GM23338 (cell line): Measurements from ENCODE around the gene ASPHD1. TPM values are rescaled to one million over a fixed set of nuclear protein-coding genes. Genes with fewer than 3 reads are reported as not detected.

ENCODE experiments used
- ATAC-seq: fragments of 200-7000 bp; cut with Tn5 transposase; 3 replicates; pipeline ENCODE4 v1.9.1; 2020
- DNase-seq: peaks from one replicate; pipeline ENCODE4 v3.0.0-alpha.2; 2015; ENCODE audit warnings: low spot score
- H2AFZ ChIP-seq: fragments of 200-600 bp; sonication (generic); 2 replicates; pipeline ENCODE4 v1.8.0; 2016; ENCODE audit warnings: antibody characterized with exemption, mild to moderate bottlenecking, moderate library complexity
- H3F3A ChIP-seq: fragments of 200-600 bp; sonication (generic); replicated peaks from 2 replicates; pipeline ENCODE4 v1.8.0; 2017; ENCODE audit warnings: antibody characterized with exemption, mixed run types, low read depth
- H3K27ac ChIP-seq: fragments of 200-600 bp; sonication (generic); 2 replicates; pipeline ENCODE4 v1.6.1; 2016; ENCODE audit warnings: low read depth
- H3K27me3 ChIP-seq: fragments of 200-600 bp; sonication (generic); 2 replicates; pipeline ENCODE4 v1.8.0; 2016; ENCODE audit warnings: mild to moderate bottlenecking, mixed run types, moderate library complexity; ENCODE audit not compliant: insufficient read depth
- H3K36me3 ChIP-seq: fragments of 200-600 bp; sonication (generic); 2 replicates; pipeline ENCODE4 v1.8.0; 2016; ENCODE audit warnings: mild to moderate bottlenecking; ENCODE audit not compliant: insufficient read depth
- H3K4me1 ChIP-seq: fragments of 200-600 bp; sonication (generic); 2 replicates; pipeline ENCODE4 v1.8.0; 2016; ENCODE audit warnings: mild to moderate bottlenecking, moderate library complexity; ENCODE audit not compliant: insufficient read depth
- H3K4me2 ChIP-seq: fragments of 200-600 bp; sonication (generic); 2 replicates; pipeline ENCODE4 v1.7.1; 2017; ENCODE audit warnings: mixed run types
- H3K4me3 ChIP-seq: fragments of 200-600 bp; sonication (generic); 2 replicates; pipeline ENCODE4 v1.6.1; 2016; ENCODE audit warnings: mixed run types
- H3K79me2 ChIP-seq: fragments of 200-600 bp; sonication (generic); replicated peaks from 2 replicates; pipeline ENCODE4 v1.8.0; 2017; ENCODE audit warnings: mild to moderate bottlenecking; ENCODE audit not compliant: insufficient read depth
- H3K9me2 ChIP-seq: fragments of 200-600 bp; sonication (generic); 2 replicates; pipeline ENCODE4 v1.8.0; 2017; ENCODE audit not compliant: insufficient read depth
- H4K20me1 ChIP-seq: fragments of 200-600 bp; sonication (generic); replicated peaks from 2 replicates; pipeline ENCODE4 v1.8.0; 2017; ENCODE audit warnings: mild to moderate bottlenecking; ENCODE audit not compliant: insufficient read depth
- H3K27ac Mint-ChIP-seq: 2 replicates; pipeline ENCODE4 v1.8.0; 2020; ENCODE audit warnings: inconsistent platforms, mild to moderate bottlenecking, moderate library complexity, mixed read lengths
- H3K27me3 Mint-ChIP-seq: 3 replicates; pipeline ENCODE4 v1.8.0; 2022; ENCODE audit warnings: low read depth, mild to moderate bottlenecking, moderate library complexity, mixed read lengths, inconsistent platforms; ENCODE audit not compliant: insufficient read depth, poor library complexity
- H3K36me3 Mint-ChIP-seq: 3 replicates; pipeline ENCODE4 v1.8.0; 2021; ENCODE audit warnings: low read depth, mild to moderate bottlenecking, inconsistent platforms, moderate library complexity, mixed read lengths
- H3K4me1 Mint-ChIP-seq: 3 replicates; pipeline ENCODE4 v1.8.0; 2020; ENCODE audit warnings: mild to moderate bottlenecking, inconsistent platforms, mixed read lengths
- H3K4me3 Mint-ChIP-seq: 3 replicates; pipeline ENCODE4 v1.8.0; 2021; ENCODE audit warnings: moderate library complexity, mild to moderate bottlenecking, inconsistent platforms, mixed read lengths
- H3K9me3 Mint-ChIP-seq: 3 replicates; pipeline ENCODE4 v1.8.0; 2020; ENCODE audit warnings: moderate library complexity, mild to moderate bottlenecking, inconsistent platforms, mixed read lengths
- CREB1 ChIP-seq: fragments of 250-450 bp; sonication (Bioruptor Pico); IDR thresholded peaks from 2 replicates; pipeline ENCODE4 v1.5.0; 2020; ENCODE audit warnings: low read depth, mild to moderate bottlenecking, moderate library complexity
- EZH2 ChIP-seq: fragments of 200-600 bp; sonication (generic); IDR thresholded peaks from one replicate; pipeline ENCODE4 v1.8.0; 2017; ENCODE audit warnings: antibody characterized with exemption, mild to moderate bottlenecking, low read depth; ENCODE audit not compliant: unreplicated experiment
- EZH2phosphoT487 ChIP-seq: fragments of 200-600 bp; sonication (generic); IDR thresholded peaks from one replicate; pipeline ENCODE4 v1.8.1; 2018; ENCODE audit warnings: antibody characterized with exemption; ENCODE audit not compliant: unreplicated experiment
- JUNB ChIP-seq: IDR thresholded peaks from one replicate; pipeline ENCODE4 v1.6.1; 2016; ENCODE audit warnings: antibody characterized with exemption; ENCODE audit not compliant: unreplicated experiment
- NANOG ChIP-seq: IDR thresholded peaks from 2 replicates; pipeline ENCODE4 v1.6.1; 2016; ENCODE audit warnings: antibody characterized with exemption, borderline replicate concordance
- POLR2AphosphoS5 ChIP-seq: IDR thresholded peaks from 2 replicates; pipeline ENCODE4 v1.6.1; 2016; ENCODE audit warnings: antibody characterized with exemption, low read depth
- STAT1 ChIP-seq: IDR thresholded peaks from one replicate; pipeline ENCODE4 v1.6.1; 2016; ENCODE audit warnings: antibody characterized with exemption; ENCODE audit not compliant: unreplicated experiment
- ZNF114 ChIP-seq: fragments of 250-450 bp; sonication (Bioruptor Pico); IDR thresholded peaks from 2 replicates; pipeline ENCODE4 v1.5.0; 2020; ENCODE audit warnings: mild to moderate bottlenecking, moderate library complexity
- polyA plus RNA-seq: library from polyadenylated mRNA; unstranded; fragments of >200 nt; fragmentation: Nextera tagmentation; extraction: Ambion mirVana; gene quantifications from 2 replicates; pipeline ENCODE4 v1.2.1, GENCODE V29; 2016
- total RNA-seq: library from RNA; depleted of rRNA; stranded (reverse); fragments of >200 nt; shearing (Covaris generic); gene quantifications from 2 replicates; pipeline ENCODE4 v1.2.3, GENCODE V29; 2014
- TF ChIP-seq, protein P1 (sequence below): IDR thresholded peaks from one replicate; pipeline ENCODE4 v1.6.1; 2018; ENCODE audit warnings: antibody characterized with exemption; ENCODE audit not compliant: unreplicated experiment
- TF ChIP-seq, protein P2 (sequence below): IDR thresholded peaks from 2 replicates; pipeline ENCODE4 v1.6.1; 2016; ENCODE audit warnings: antibody characterized with exemption
- TF ChIP-seq, protein P3 (sequence below): fragments of 250-450 bp; sonication (Bioruptor Pico); IDR thresholded peaks from 2 replicates; pipeline ENCODE4 v1.5.0; 2020; ENCODE audit warnings: mild to moderate bottlenecking, moderate library complexity
- TF ChIP-seq, protein P4 (sequence below), 2 experiments: fragments of 200-600 bp in 1 of 2; sonication (generic) in 1 of 2; conservative IDR thresholded peaks; 2 replicates each; pipeline versions ENCODE4 v1.5.1 to v1.6.1; 2016 to 2017; ENCODE audit warnings: antibody characterized with exemption in 2 of 2, low read depth in 2 of 2, mild to moderate bottlenecking in 2 of 2, moderate library complexity in 1 of 2

The ASPHD1 gene
- total and polyA plus RNA-seq, 2 experiments from 2014 or later, result 15.5 to 20.6 TPM

DNA sequence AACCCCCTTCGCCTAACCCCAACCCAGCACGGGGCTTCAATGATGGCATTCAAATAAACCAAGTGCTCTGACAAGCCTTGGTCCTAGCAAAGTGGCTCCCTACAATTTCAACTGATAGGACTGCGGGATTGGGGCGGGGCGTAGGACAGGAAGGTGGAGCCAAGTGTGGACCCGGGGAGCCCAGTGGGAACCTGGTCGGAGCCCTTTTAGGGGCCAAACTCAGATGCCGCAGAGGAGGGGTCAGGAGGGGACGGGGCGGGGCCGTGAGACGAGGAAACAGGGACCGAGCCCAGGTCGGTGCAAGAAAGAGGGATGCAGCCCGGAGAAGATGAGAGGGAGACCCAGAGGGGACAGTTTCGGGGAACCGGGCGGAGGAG, 24.1 kb upstream of the ASPHD1 start:
- no peaks in the 10 kb centered on the region; the same call in 1 of the 3 replicates for H3K9me3 Mint-ChIP-seq
- Histone ChIP-seq H4K20me1 (no peaks in the 10 kb centered on the region; the same call in 1 of the 2 replicates), H3K4me1 (peaks cover 4% of the 10 kb centered on the region), H3F3A (peaks cover 6% of the 10 kb centered on the region; the same call in 1 of the 2 replicates), H3K36me3 (no peaks in the 10 kb centered on the region; the same call in 1 of the 2 replicates), H3K27me3 (no peaks in the 10 kb centered on the region), H3K27ac (no peak overlapping the region), H3K4me3 (peak overlapping the region; percentile 54), H3K4me2 (peak overlapping the region; percentile 90), H2AFZ (peak overlapping the region; percentile 92; the same call in 1 of the 2 replicates), H3K79me2 (no peaks in the 10 kb centered on the region), H3K9me2 (no peaks in the 10 kb centered on the region)
- H3K4me3 Mint-ChIP-seq, result peak overlapping the region; percentile 81
- ATAC-seq (peak; percentile 63), DNase-seq (peak; percentile 94)
- TF ChIP-seq JUNB (no peak), EZH2phosphoT487 (no peak), EZH2 (no peak), POLR2AphosphoS5 (no peak), NANOG (no peak), STAT1 (no peak), CREB1 (CRISPR knock-in tag) (no peak), ZNF114 (no peak)
- TF ChIP-seq, protein P1, sequence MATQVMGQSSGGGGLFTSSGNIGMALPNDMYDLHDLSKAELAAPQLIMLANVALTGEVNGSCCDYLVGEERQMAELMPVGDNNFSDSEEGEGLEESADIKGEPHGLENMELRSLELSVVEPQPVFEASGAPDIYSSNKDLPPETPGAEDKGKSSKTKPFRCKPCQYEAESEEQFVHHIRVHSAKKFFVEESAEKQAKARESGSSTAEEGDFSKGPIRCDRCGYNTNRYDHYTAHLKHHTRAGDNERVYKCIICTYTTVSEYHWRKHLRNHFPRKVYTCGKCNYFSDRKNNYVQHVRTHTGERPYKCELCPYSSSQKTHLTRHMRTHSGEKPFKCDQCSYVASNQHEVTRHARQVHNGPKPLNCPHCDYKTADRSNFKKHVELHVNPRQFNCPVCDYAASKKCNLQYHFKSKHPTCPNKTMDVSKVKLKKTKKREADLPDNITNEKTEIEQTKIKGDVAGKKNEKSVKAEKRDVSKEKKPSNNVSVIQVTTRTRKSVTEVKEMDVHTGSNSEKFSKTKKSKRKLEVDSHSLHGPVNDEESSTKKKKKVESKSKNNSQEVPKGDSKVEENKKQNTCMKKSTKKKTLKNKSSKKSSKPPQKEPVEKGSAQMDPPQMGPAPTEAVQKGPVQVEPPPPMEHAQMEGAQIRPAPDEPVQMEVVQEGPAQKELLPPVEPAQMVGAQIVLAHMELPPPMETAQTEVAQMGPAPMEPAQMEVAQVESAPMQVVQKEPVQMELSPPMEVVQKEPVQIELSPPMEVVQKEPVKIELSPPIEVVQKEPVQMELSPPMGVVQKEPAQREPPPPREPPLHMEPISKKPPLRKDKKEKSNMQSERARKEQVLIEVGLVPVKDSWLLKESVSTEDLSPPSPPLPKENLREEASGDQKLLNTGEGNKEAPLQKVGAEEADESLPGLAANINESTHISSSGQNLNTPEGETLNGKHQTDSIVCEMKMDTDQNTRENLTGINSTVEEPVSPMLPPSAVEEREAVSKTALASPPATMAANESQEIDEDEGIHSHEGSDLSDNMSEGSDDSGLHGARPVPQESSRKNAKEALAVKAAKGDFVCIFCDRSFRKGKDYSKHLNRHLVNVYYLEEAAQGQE, result no peak
- TF ChIP-seq, protein P2, sequence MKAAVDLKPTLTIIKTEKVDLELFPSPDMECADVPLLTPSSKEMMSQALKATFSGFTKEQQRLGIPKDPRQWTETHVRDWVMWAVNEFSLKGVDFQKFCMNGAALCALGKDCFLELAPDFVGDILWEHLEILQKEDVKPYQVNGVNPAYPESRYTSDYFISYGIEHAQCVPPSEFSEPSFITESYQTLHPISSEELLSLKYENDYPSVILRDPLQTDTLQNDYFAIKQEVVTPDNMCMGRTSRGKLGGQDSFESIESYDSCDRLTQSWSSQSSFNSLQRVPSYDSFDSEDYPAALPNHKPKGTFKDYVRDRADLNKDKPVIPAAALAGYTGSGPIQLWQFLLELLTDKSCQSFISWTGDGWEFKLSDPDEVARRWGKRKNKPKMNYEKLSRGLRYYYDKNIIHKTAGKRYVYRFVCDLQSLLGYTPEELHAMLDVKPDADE, result no peak
- TF ChIP-seq, protein P3, sequence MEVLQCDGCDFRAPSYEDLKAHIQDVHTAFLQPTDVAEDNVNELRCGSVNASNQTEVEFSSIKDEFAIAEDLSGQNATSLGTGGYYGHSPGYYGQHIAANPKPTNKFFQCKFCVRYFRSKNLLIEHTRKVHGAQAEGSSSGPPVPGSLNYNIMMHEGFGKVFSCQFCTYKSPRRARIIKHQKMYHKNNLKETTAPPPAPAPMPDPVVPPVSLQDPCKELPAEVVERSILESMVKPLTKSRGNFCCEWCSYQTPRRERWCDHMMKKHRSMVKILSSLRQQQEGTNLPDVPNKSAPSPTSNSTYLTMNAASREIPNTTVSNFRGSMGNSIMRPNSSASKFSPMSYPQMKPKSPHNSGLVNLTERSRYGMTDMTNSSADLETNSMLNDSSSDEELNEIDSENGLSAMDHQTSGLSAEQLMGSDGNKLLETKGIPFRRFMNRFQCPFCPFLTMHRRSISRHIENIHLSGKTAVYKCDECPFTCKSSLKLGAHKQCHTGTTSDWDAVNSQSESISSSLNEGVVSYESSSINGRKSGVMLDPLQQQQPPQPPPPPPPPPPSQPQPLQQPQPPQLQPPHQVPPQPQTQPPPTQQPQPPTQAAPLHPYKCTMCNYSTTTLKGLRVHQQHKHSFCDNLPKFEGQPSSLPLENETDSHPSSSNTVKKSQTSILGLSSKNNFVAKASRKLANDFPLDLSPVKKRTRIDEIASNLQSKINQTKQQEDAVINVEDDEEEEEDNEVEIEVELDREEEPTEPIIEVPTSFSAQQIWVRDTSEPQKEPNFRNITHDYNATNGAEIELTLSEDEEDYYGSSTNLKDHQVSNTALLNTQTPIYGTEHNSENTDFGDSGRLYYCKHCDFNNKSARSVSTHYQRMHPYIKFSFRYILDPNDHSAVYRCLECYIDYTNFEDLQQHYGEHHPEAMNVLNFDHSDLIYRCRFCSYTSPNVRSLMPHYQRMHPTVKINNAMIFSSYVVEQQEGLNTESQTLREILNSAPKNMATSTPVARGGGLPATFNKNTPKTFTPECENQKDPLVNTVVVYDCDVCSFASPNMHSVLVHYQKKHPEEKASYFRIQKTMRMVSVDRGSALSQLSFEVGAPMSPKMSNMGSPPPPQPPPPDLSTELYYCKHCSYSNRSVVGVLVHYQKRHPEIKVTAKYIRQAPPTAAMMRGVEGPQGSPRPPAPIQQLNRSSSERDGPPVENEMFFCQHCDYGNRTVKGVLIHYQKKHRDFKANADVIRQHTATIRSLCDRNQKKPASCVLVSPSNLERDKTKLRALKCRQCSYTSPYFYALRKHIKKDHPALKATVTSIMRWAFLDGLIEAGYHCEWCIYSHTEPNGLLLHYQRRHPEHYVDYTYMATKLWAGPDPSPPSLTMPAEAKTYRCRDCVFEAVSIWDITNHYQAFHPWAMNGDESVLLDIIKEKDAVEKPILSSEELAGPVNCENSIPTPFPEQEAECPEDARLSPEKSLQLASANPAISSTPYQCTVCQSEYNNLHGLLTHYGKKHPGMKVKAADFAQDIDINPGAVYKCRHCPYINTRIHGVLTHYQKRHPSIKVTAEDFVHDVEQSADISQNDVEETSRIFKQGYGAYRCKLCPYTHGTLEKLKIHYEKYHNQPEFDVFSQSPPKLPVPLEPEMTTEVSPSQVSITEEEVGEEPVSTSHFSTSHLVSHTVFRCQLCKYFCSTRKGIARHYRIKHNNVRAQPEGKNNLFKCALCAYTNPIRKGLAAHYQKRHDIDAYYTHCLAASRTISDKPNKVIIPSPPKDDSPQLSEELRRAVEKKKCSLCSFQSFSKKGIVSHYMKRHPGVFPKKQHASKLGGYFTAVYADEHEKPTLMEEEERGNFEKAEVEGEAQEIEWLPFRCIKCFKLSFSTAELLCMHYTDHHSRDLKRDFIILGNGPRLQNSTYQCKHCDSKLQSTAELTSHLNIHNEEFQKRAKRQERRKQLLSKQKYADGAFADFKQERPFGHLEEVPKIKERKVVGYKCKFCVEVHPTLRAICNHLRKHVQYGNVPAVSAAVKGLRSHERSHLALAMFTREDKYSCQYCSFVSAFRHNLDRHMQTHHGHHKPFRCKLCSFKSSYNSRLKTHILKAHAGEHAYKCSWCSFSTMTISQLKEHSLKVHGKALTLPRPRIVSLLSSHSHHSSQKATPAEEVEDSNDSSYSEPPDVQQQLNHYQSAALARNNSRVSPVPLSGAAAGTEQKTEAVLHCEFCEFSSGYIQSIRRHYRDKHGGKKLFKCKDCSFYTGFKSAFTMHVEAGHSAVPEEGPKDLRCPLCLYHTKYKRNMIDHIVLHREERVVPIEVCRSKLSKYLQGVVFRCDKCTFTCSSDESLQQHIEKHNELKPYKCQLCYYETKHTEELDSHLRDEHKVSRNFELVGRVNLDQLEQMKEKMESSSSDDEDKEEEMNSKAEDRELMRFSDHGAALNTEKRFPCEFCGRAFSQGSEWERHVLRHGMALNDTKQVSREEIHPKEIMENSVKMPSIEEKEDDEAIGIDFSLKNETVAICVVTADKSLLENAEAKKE, result no peak
- TF ChIP-seq, protein P4, sequence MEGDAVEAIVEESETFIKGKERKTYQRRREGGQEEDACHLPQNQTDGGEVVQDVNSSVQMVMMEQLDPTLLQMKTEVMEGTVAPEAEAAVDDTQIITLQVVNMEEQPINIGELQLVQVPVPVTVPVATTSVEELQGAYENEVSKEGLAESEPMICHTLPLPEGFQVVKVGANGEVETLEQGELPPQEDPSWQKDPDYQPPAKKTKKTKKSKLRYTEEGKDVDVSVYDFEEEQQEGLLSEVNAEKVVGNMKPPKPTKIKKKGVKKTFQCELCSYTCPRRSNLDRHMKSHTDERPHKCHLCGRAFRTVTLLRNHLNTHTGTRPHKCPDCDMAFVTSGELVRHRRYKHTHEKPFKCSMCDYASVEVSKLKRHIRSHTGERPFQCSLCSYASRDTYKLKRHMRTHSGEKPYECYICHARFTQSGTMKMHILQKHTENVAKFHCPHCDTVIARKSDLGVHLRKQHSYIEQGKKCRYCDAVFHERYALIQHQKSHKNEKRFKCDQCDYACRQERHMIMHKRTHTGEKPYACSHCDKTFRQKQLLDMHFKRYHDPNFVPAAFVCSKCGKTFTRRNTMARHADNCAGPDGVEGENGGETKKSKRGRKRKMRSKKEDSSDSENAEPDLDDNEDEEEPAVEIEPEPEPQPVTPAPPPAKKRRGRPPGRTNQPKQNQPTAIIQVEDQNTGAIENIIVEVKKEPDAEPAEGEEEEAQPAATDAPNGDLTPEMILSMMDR (conservative IDR thresholded peaks at IDR 0.05; ENCODE audit: low read depth in 2 of 2), result no peak
- H3K27me3 Mint-ChIP-seq, result peaks cover 12% of the 10 kb centered on the region
- no peak overlapping the region for H3K27ac Mint-ChIP-seq
- peaks cover 12% of the 10 kb centered on the region for H3K4me1 Mint-ChIP-seq
- 0 out of 3 replicates have a peak, but pooled peaks cover 9% of the 10 kb centered on the region for H3K36me3 Mint-ChIP-seq
